ENCODE measurements around the gene TTPAL.

The TTPAL gene

GRCh38 chr20:44450903-44451450 lies 24.7 kb upstream of the TTPAL start:
- no peak overlapping the region for H3K27ac Mint-ChIP-seq

DNA sequence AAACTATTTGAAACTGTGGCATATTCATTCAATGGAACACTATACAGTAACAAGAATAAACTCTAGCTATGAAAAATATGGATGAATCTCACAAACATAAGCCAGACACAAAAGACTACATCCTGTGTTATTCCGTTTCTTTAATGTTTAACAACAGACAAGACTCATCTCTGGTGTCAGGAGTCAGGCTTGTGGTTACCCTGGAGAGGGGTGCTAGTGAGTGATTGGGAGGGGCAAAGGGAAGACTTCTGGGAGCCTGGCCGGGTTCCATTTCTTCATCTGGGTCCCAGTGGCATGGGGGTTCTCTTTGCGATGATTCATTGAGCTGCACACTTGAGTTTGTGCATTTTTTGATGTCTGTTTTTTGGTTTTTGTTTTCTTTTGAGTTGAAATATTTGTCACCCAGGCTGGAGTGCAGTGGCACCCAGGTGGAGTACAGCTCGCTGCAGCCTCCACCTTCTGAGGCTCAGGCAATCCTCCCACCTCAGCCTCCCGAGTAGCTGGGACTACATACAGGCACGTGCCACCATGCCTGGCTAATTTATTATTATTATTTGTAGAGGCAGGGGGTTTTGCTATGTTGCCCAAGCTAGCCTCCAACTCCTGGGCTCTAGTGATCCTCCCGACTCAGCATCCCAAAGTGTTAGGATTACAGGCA lies 21.2 kb upstream of the TTPAL start:
- Mint-ChIP-seq H3K27me3 (no peaks in the 10 kb centered on the region), H3K36me3 (ENCODE audit: low read depth) (no peaks in the 10 kb centered on the region), H3K27ac (no peak overlapping the region), H3K4me3 (no peak overlapping the region), H3K9me3 (no peaks in the 10 kb centered on the region), H3K4me1 (ENCODE audit: low read depth) (peaks cover 12% of the 10 kb centered on the region)
- intact Hi-C loops (cut with micrococcal nuclease): no loop called here

More at GRCh38 chr20:44450903-44451450, 24.7 kb upstream of the TTPAL start:
- Mint-ChIP-seq H3K4me3 (no peak overlapping the region), H3K4me1 (ENCODE audit: low read depth) (peaks cover 16% of the 10 kb centered on the region), H3K9me3 (no peaks in the 10 kb centered on the region), H3K36me3 (ENCODE audit: low read depth) (no peaks in the 10 kb centered on the region), H3K27me3 (peaks cover 2% of the 10 kb centered on the region)
- intact Hi-C loops (cut with micrococcal nuclease): no loop called here

GRCh38 chr20:44455126-44455525 lies 20.5 kb upstream of the TTPAL start:
- peak overlapping the region; percentile 13 for H3K4me3 Mint-ChIP-seq
- no peaks in the 10 kb centered on the region for H3K9me3 Mint-ChIP-seq
- no peaks in the 10 kb centered on the region for H3K27me3 Mint-ChIP-seq
- no peaks in the 10 kb centered on the region for H3K36me3 Mint-ChIP-seq (ENCODE audit: low read depth)
- H3K27ac Mint-ChIP-seq: peak overlapping the region; percentile 64
- peaks cover 12% of the 10 kb centered on the region for H3K4me1 Mint-ChIP-seq (ENCODE audit: low read depth)
- intact Hi-C loops (cut with micrococcal nuclease): no loop called here

- intact Hi-C loops (cut with micrococcal nuclease): no loop called here
- Mint-ChIP-seq H3K9me3 (no peaks in the 10 kb centered on the region), H3K4me3 (no peak overlapping the region), H3K27ac (no peak overlapping the region), H3K27me3 (no peaks in the 10 kb centered on the region), H3K36me3 (ENCODE audit: low read depth) (no peaks in the 10 kb centered on the region), H3K4me1 (ENCODE audit: low read depth) (peaks cover 12% of the 10 kb centered on the region)
Observed at GRCh38 chr20:44456611-44457010, 19.1 kb upstream of the TTPAL start.

DNA sequence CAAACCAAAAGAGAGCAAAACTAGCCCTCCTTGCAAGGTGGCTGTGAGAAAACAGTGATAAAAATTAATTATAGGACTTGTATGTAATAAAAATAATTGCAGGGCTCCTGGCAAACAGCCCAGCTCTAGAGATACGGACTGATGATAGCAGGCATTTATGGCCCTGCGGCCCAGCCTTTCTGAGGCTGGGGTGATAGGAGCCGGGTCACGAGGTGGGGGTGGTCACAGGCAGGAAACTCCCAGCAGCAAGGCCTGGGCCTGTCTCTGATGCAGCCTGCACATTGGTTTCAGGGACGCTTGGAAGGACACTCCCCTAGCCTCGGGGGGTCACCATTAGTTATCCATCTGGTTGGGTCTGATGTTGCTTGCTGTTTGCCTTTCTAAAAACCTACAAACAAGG lies 18.7 kb upstream of the TTPAL start:
- Mint-ChIP-seq H3K27me3 (no peaks in the 10 kb centered on the region), H3K4me3 (no peak overlapping the region), H3K4me1 (ENCODE audit: low read depth) (peaks cover 12% of the 10 kb centered on the region), H3K9me3 (no peaks in the 10 kb centered on the region), H3K36me3 (ENCODE audit: low read depth) (no peaks in the 10 kb centered on the region), H3K27ac (no peak overlapping the region)
- intact Hi-C loops (cut with micrococcal nuclease): no loop called here

- Mint-ChIP-seq H3K9me3 (no peaks in the 10 kb centered on the region), H3K27ac (no peak overlapping the region), H3K4me3 (no peak overlapping the region), H3K4me1 (ENCODE audit: low read depth) (peaks cover 12% of the 10 kb centered on the region), H3K27me3 (peaks cover 3% of the 10 kb centered on the region), H3K36me3 (ENCODE audit: low read depth) (no peaks in the 10 kb centered on the region)
- intact Hi-C loops (cut with micrococcal nuclease): no loop called here
Observed at GRCh38 chr20:44459271-44459670, 16.4 kb upstream of the TTPAL start.

- Mint-ChIP-seq H3K27me3 (peaks cover 3% of the 10 kb centered on the region), H3K4me1 (ENCODE audit: low read depth) (peaks cover 3% of the 10 kb centered on the region), H3K9me3 (no peaks in the 10 kb centered on the region), H3K27ac (no peak overlapping the region), H3K4me3 (no peak overlapping the region), H3K36me3 (ENCODE audit: low read depth) (no peaks in the 10 kb centered on the region)
- intact Hi-C loops (cut with micrococcal nuclease): loop anchor here (1.0 kb wide), 1 partner anchor 72 kb away; no protein-coding TSS in a partner anchor
Observed at GRCh38 chr20:44460795-44461141, 14.9 kb upstream of the TTPAL start.

- no peak overlapping the region for H3K4me3 Mint-ChIP-seq
- no peaks in the 10 kb centered on the region for H3K36me3 Mint-ChIP-seq (ENCODE audit: low read depth)
- H3K9me3 Mint-ChIP-seq: no peaks in the 10 kb centered on the region
Observed at GRCh38 chr20:44461142-44461802, 14.4 kb upstream of the TTPAL start.

DNA sequence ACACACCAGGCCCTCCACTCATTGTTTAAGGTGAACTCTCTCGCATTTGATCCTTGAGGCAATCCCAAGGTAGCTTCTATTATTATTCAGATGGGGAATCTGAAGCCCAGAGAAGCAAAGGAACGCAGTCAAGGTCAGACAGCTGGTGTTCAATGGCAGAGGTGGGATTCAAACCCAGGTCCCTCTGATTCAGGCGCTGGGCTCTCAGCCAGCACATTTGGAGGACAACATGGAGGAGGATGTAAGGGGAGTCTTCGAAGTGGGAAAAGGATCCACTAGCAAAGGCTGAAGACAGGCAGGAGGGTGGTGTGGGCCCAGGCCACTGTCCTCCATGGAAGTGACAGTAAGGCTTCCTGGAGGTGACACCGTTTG lies 13.9 kb upstream of the TTPAL start:
- H3K9me3 Mint-ChIP-seq: no peaks in the 10 kb centered on the region
- H3K4me3 Mint-ChIP-seq: no peak overlapping the region
- H3K27me3 Mint-ChIP-seq: peaks cover 5% of the 10 kb centered on the region
- intact Hi-C loops (cut with micrococcal nuclease): loop anchor here (1.0 kb wide), 1 partner anchor 73 kb away; no protein-coding TSS in a partner anchor
- no peaks in the 10 kb centered on the region for H3K4me1 Mint-ChIP-seq (ENCODE audit: low read depth)
- H3K36me3 Mint-ChIP-seq (ENCODE audit: low read depth): no peaks in the 10 kb centered on the region
- H3K27ac Mint-ChIP-seq: no peak overlapping the region

More at GRCh38 chr20:44461142-44461802, 14.4 kb upstream of the TTPAL start:
- intact Hi-C loops (cut with micrococcal nuclease): loop anchor here (1.0 kb wide), 1 partner anchor 73 kb away; no protein-coding TSS in a partner anchor
- no peak overlapping the region for H3K27ac Mint-ChIP-seq
- no peaks in the 10 kb centered on the region for H3K4me1 Mint-ChIP-seq (ENCODE audit: low read depth)
- H3K27me3 Mint-ChIP-seq: peaks cover 5% of the 10 kb centered on the region

DNA sequence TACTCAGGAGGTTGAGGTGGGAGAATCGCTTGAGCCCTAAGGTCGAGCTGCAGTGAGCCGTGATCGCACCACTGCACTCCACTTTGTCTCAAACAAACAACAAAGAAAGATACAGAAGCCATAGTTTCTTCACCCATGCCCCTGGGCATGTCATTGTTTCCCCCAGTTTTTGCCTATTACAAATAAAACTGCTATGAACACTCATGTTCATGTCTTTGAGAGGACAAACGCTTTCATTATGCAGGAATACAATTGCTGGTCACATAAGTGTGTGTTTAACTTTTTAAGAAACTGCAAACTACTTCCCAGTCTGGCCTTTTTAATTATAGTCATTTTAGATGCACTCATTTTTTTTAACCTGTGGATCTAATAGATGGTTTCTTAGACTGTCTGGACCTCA lies 12.2 kb upstream of the TTPAL start:
- Mint-ChIP-seq H3K27me3 (peaks cover 5% of the 10 kb centered on the region), H3K4me1 (ENCODE audit: low read depth) (no peaks in the 10 kb centered on the region)
- intact Hi-C loops (cut with micrococcal nuclease): no loop called here

DNA sequence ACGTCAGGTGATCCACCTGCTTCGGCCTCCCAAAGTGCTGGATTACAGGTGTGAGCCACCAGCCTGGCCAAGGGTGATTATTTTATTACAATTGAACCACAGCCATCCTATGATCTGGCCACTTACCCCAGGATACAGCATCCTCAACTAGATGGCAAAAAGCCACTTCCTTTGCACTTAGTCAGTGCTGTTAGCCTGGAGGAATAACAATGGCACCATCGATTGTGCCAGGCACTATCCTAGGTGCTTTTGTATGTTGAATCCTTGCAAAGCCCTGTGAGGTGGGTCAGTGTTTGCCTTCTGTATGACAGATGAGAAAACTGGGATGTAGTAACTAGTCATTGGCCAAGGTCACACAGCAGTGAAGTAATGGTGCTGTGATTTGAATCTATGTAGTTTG lies 11.2 kb upstream of the TTPAL start:
- intact Hi-C loops (cut with micrococcal nuclease): no loop called here
- H3K27me3 Mint-ChIP-seq: peaks cover 9% of the 10 kb centered on the region
- no peaks in the 10 kb centered on the region for H3K4me1 Mint-ChIP-seq (ENCODE audit: low read depth)
- no peak overlapping the region for H3K4me3 Mint-ChIP-seq
- no peak overlapping the region for H3K27ac Mint-ChIP-seq
- H3K9me3 Mint-ChIP-seq: no peaks in the 10 kb centered on the region
- no peaks in the 10 kb centered on the region for H3K36me3 Mint-ChIP-seq (ENCODE audit: low read depth)

More for the DNA sequence above, 12.2 kb upstream of the TTPAL start:
- Mint-ChIP-seq H3K36me3 (ENCODE audit: low read depth) (no peaks in the 10 kb centered on the region), H3K27ac (no peak overlapping the region), H3K4me3 (no peak overlapping the region), H3K9me3 (no peaks in the 10 kb centered on the region)

DNA sequence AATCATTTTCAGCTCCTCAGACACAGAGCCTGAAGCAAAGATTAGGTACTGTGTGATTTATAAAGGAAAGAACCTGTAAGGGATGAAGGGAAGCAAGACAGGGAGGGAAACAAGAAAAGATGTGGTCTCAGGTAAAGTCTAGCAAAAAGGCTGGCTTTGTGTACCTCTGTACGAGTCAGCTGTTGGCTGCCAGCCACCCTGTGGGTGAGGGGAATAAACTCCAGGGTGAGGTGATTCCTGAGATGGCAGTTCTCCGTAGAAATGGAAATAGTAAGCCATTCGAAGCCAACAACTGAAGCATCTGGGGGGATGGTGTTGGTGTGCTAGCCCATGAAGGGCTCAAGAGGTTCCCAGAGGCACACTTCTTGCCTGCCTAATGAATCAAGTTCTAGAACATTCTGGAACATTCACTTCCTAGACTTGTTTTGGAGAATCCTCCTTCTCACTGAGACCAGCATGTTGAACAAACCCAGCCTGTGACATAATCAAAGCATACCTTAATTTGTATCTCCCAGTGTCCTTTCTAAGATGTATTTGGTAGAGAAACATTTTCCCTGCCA lies 10.6 kb upstream of the TTPAL start:
- H3K9me3 Mint-ChIP-seq: no peaks in the 10 kb centered on the region
- H3K4me3 Mint-ChIP-seq: no peak overlapping the region
- intact Hi-C loops (cut with micrococcal nuclease): no loop called here
- H3K27ac Mint-ChIP-seq: no peak overlapping the region
- H3K4me1 Mint-ChIP-seq (ENCODE audit: low read depth): no peaks in the 10 kb centered on the region
- no peaks in the 10 kb centered on the region for H3K36me3 Mint-ChIP-seq (ENCODE audit: low read depth)
- H3K27me3 Mint-ChIP-seq: peaks cover 9% of the 10 kb centered on the region

DNA sequence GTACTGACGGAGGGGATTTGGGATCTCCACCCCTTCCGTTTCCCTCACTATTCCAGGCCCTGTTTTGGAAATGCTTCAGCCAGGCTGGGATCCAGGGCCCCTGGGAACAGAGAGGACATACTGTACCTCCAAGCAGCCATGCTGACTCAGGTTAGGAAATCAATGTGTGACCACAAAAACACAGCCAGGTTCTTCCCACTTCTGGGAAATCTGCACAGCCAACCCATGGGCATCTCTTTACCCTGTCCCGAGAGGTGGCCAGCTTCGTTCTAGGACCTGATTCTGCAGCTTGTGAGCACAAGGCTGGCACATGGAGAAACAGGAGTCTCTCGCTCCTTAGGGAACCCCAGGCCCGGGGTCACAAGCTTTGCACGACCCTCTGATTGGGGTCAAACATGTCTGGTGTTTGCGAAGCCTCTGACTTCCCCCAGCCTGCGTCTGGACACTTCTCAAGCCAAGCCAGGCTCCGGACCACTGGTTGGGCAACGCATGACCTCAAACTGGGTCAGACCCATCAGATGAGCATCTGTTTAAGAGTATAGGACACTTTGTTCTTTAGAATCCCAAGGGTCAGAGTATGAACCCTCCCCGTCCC lies 8.3 kb upstream of the TTPAL start:
- H3K9me3 Mint-ChIP-seq: no peaks in the 10 kb centered on the region
- no peak overlapping the region for H3K27ac Mint-ChIP-seq

More for the DNA sequence above, 8.3 kb upstream of the TTPAL start:
- Mint-ChIP-seq H3K4me1 (ENCODE audit: low read depth) (no peaks in the 10 kb centered on the region), H3K36me3 (ENCODE audit: low read depth) (no peaks in the 10 kb centered on the region), H3K27me3 (peaks cover 11% of the 10 kb centered on the region), H3K4me3 (no peak overlapping the region)
- intact Hi-C loops (cut with micrococcal nuclease): no loop called here

Measured in dendritic cell treated with granulocyte-macrophage colony-stimulating factor and Interleukin-4, amounts not matched to agents 40 ng/mL and 50 ng/mL, for 4 days (primary cell).